MCF 10A (cell line): ENCODE data around the gene PGP. TPM values are rescaled to one million over a fixed set of nuclear protein-coding genes. Genes with fewer than 3 reads are reported as not detected.
"Not testable (repeated sequence)": the region's sequence is repeated elsewhere in the genome, so short reads cannot be mapped to it uniquely, and the experiment has no call there.

Experiments used
- Bru-seq: library from RNA; stranded (reverse); fragments of 400-500 nt; gene quantifications from one replicate; lab custom pipeline; 2021; lab: Mats Ljungman, UMichigan
- BruChase-seq, 2 experiments: library from RNA; stranded (reverse); fragments of 400-500 nt; gene quantifications; one replicate each; lab custom pipeline; 2021; lab: Mats Ljungman, UMichigan
- BruUV-seq: library from RNA; stranded (reverse); fragments of 400-500 nt; replicated peaks from 2 replicates; lab custom pipeline; 2021; lab: Mats Ljungman, UMichigan
- CTCF ChIA-PET: fragments of 300-600 bp; sonication (Branson Sonifier 250); formaldehyde crosslinking; extraction: SDS; loops from one replicate; lab custom pipeline; 2021; ENCODE audit warnings: antibody characterized with exemption, inconsistent platforms; lab: Yijun Ruan, JAX
- POLR2A ChIA-PET: fragments of 300-600, 350-650 bp; sonication (Branson Sonifier 250); formaldehyde crosslinking; extraction: SDS; loops from one replicate; lab custom pipeline; 2020; ENCODE audit warnings: antibody characterized with exemption, inconsistent platforms; lab: Yijun Ruan, JAX
- DNase-seq: peaks from one replicate; pipeline ENCODE4 v3.0.0-alpha.2; 2018; ENCODE audit not compliant: unreplicated experiment
- H3K27ac Mint-ChIP-seq: one replicate; pipeline ENCODE4 v1.8.0; 2022; ENCODE audit warnings: mild to moderate bottlenecking, low read depth, mixed read lengths; ENCODE audit not compliant: unreplicated experiment
- H3K27me3 Mint-ChIP-seq: one replicate; pipeline ENCODE4 v1.8.0; 2022; ENCODE audit warnings: mixed read lengths; ENCODE audit not compliant: insufficient read depth, unreplicated experiment
- H3K36me3 Mint-ChIP-seq: one replicate; pipeline ENCODE4 v1.8.0; 2022; ENCODE audit warnings: mild to moderate bottlenecking, moderate library complexity, mixed read lengths; ENCODE audit not compliant: insufficient read depth, unreplicated experiment
- H3K4me1 Mint-ChIP-seq: one replicate; pipeline ENCODE4 v1.8.0; 2022; ENCODE audit warnings: mixed read lengths; ENCODE audit not compliant: insufficient read depth, unreplicated experiment
- H3K4me3 Mint-ChIP-seq: one replicate; pipeline ENCODE4 v1.8.0; 2022; ENCODE audit warnings: mild to moderate bottlenecking, moderate library complexity, mixed read lengths; ENCODE audit not compliant: unreplicated experiment
- H3K9me3 Mint-ChIP-seq: one replicate; pipeline ENCODE4 v1.8.0; 2022; ENCODE audit warnings: mixed read lengths; ENCODE audit not compliant: unreplicated experiment
- intact Hi-C: fragments of 100-400 bp; cut with micrococcal nuclease; formaldehyde crosslinking; loops from 2 replicates; pipeline ENCODE4 v1.14.1; 2022
- long read RNA-seq: library from polyadenylated mRNA; stranded (forward); transcript quantifications from one replicate; pipeline ENCODE4 v2.0.0, GENCODE V29; 2022
- total RNA-seq: library from RNA; stranded (reverse); gene quantifications from 2 replicates; pipeline ENCODE4 v1.2.3, GENCODE V29; 2022
- TF ChIP-seq, protein P1 (sequence below): fragments of 200-600 bp; IDR thresholded peaks from one replicate; pipeline ENCODE4 v1.8.0; 2022; ENCODE audit warnings: antibody characterized with exemption, mild to moderate bottlenecking; ENCODE audit not compliant: unreplicated experiment

Gene PGP, protein sequence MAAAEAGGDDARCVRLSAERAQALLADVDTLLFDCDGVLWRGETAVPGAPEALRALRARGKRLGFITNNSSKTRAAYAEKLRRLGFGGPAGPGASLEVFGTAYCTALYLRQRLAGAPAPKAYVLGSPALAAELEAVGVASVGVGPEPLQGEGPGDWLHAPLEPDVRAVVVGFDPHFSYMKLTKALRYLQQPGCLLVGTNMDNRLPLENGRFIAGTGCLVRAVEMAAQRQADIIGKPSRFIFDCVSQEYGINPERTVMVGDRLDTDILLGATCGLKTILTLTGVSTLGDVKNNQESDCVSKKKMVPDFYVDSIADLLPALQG
- total RNA-seq = 11.3 and 12.0 TPM in 2 replicates
- Bru-seq, nascent RNA = percentile 50 among the genes with signal in this experiment
- BruChase-seq, experiment 1, labeled RNA remaining after a 6-hour chase = percentile 71 among the genes with signal in this experiment
- percentile 60 among the genes with signal in this experiment for BruChase-seq, experiment 2, labeled RNA remaining after a 2-hour chase
- long read RNA-seq, transcript PGP-201 (2 exons, 2,727 nt) = major isoform, 100 of 113 reads
- long read RNA-seq, partial matches to known transcripts = 3 of 113 reads
- long read RNA-seq, other reads (novel, unspliced or antisense) = 10 of 113 reads

GRCh38 chr16:2214719-2214968, at the start of gene PGP:
TSS of gene PGP (minus strand) at chr16:2214840. CDS start at chr16:2214777, 63 bp downstream.
- Mint-ChIP-seq H3K36me3 (peaks cover 17% of the 10 kb centered on the region), H3K9me3 (no peaks in the 10 kb centered on the region), H3K4me1 (peaks cover 18% of the 10 kb centered on the region), H3K27ac (peak within 1 kb of the TSS; percentile 57), H3K4me3 (peak within 1 kb of the TSS; percentile 77), H3K27me3 (no peaks in the 10 kb centered on the region)
- ChIA-PET POLR2A (interaction anchor here (0.6 to 3.3 kb wide), 20 partner anchors 8 to 864 kb away, joined by 3 to 40 read pairs (median 4); partner anchors contain the start of genes CASKIN1, E4F1, ECI1 and MLST8), CTCF (interaction anchor here (0.9 to 1.3 kb wide), 2 partner anchors 37 to 93 kb away, joined by 3 to 4 read pairs; partner anchors contain the start of gene ECI1)
- TF ChIP-seq, protein P1, sequence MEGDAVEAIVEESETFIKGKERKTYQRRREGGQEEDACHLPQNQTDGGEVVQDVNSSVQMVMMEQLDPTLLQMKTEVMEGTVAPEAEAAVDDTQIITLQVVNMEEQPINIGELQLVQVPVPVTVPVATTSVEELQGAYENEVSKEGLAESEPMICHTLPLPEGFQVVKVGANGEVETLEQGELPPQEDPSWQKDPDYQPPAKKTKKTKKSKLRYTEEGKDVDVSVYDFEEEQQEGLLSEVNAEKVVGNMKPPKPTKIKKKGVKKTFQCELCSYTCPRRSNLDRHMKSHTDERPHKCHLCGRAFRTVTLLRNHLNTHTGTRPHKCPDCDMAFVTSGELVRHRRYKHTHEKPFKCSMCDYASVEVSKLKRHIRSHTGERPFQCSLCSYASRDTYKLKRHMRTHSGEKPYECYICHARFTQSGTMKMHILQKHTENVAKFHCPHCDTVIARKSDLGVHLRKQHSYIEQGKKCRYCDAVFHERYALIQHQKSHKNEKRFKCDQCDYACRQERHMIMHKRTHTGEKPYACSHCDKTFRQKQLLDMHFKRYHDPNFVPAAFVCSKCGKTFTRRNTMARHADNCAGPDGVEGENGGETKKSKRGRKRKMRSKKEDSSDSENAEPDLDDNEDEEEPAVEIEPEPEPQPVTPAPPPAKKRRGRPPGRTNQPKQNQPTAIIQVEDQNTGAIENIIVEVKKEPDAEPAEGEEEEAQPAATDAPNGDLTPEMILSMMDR = no peak
- BruUV-seq = no TSS peak
- no peak for DNase-seq
- intact Hi-C loops = loop anchor here (5.0 kb wide), 1 partner anchor 62 kb away; no protein-coding TSS in a partner anchor

- POLR2A ChIA-PET = interaction anchor here (0.6 to 1.1 kb wide), 4 partner anchors 11 to 425 kb away, joined by 3 to 4 read pairs (median 4); partner anchors contain the start of gene ECI1
- peaks cover 78% of the 10 kb centered on the region for H3K36me3 Mint-ChIP-seq
- DNase-seq, intact Hi-C loops, BruUV-seq, H3K4me1 Mint-ChIP-seq, H3K4me3 Mint-ChIP-seq, H3K9me3 Mint-ChIP-seq, H3K27me3 Mint-ChIP-seq, H3K27ac Mint-ChIP-seq: not testable (repeated sequence)
- CTCF ChIA-PET = interaction anchor here (0.6 to 1.3 kb wide), 2 partner anchors 11 to 260 kb away, joined by 3 to 5 read pairs; no protein-coding TSS in a partner anchor
Observed at GRCh38 chr16:2263026-2263425, 48.4 kb upstream of the PGP start.

DNA sequence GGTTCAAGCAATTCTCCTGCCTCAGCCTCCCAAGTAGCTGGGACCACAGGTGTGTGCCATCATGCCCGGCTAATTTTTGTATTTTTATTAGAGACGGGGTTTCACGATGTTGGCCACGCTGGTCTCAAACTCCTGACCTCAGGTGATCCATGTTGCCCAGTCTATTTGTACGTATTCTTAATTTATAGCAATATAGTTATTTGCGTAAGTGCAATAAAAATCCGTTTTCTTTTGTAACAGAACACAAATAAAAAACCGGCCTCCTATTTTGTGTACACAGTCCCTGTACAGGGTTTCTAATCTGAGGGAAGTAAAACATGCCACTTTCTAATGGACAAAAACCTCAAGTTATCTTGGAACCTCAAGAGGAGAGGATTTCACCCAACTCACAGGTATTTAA, 45.6 kb upstream of the PGP start:
- BruUV-seq = no TSS peak
- TF ChIP-seq, protein P1 = no peak
- no peak overlapping the region for H3K27ac Mint-ChIP-seq
- H3K27me3 Mint-ChIP-seq = no peaks in the 10 kb centered on the region
- intact Hi-C loops = no loop called here
- H3K4me3 Mint-ChIP-seq = no peak overlapping the region
- peaks cover 100% of the 10 kb centered on the region for H3K36me3 Mint-ChIP-seq
- ChIA-PET CTCF (interaction anchor here (1.0 kb wide), 1 partner anchor 9 kb away, joined by 5 read pairs; the partner anchor contains the start of gene ECI1), POLR2A (interaction anchor here (1.2 to 2.8 kb wide), 3 partner anchors 9 to 105 kb away, joined by 3 to 18 read pairs (median 8); partner anchors contain the start of genes ECI1 and TRAF7)
- H3K4me1 Mint-ChIP-seq = peaks cover 8% of the 10 kb centered on the region
- DNase-seq = no peak
- H3K9me3 Mint-ChIP-seq = no peaks in the 10 kb centered on the region

- H3K9me3 Mint-ChIP-seq, intact Hi-C loops, H3K27ac Mint-ChIP-seq, DNase-seq, H3K4me1 Mint-ChIP-seq, H3K27me3 Mint-ChIP-seq, BruUV-seq, H3K4me3 Mint-ChIP-seq: not testable (repeated sequence)
- peaks cover 100% of the 10 kb centered on the region for H3K36me3 Mint-ChIP-seq
- ChIA-PET POLR2A (interaction anchor here (1.6 to 2.4 kb wide), 3 partner anchors 8 to 251 kb away, joined by 4 to 8 read pairs (median 5); no protein-coding TSS in a partner anchor), CTCF (interaction anchor here (1.3 to 1.7 kb wide), 3 partner anchors 63 to 243 kb away, joined by 3 to 6 read pairs (median 5); no protein-coding TSS in a partner anchor)
Observed at GRCh38 chr16:2258530-2258929, 43.9 kb upstream of the PGP start.
